Activated T-cell treated with anti-CD3 and anti-CD28 coated beads, Interleukin-2, amount 50 U/mL, for 24 hours (primary cell): Measurements from ENCODE around the gene PRKCE.

Source experiments
- DNase-seq: peaks from one replicate; pipeline ENCODE4 v3.0.0-alpha.2; 2020
- H3K27ac Mint-ChIP-seq: 2 replicates; pipeline ENCODE4 v1.8.0; 2020; ENCODE audit warnings: mild to moderate bottlenecking, mixed read lengths
- H3K27me3 Mint-ChIP-seq: 2 replicates; pipeline ENCODE4 v1.8.0; 2020; ENCODE audit warnings: mixed read lengths
- H3K36me3 Mint-ChIP-seq: 2 replicates; pipeline ENCODE4 v1.8.0; 2020; ENCODE audit warnings: low read depth, mixed read lengths
- H3K4me1 Mint-ChIP-seq: 2 replicates; pipeline ENCODE4 v1.8.0; 2020; ENCODE audit warnings: low read depth, mixed read lengths
- H3K4me3 Mint-ChIP-seq: 2 replicates; pipeline ENCODE4 v1.8.0; 2020; ENCODE audit warnings: mild to moderate bottlenecking, moderate library complexity, mixed read lengths
- H3K9me3 Mint-ChIP-seq: 2 replicates; pipeline ENCODE4 v1.8.0; 2020; ENCODE audit warnings: mixed read lengths

PRKCE gene

GRCh38 chr2:46150445-46150955 lies 499.0 kb downstream of the PRKCE start:
- Mint-ChIP-seq H3K9me3 (no peaks in the 10 kb centered on the region), H3K27ac (no peak overlapping the region), H3K36me3 (peaks cover 8% of the 10 kb centered on the region), H3K4me3 (no peak overlapping the region), H3K4me1 (peaks cover 23% of the 10 kb centered on the region), H3K27me3 (no peaks in the 10 kb centered on the region)
- no peak for DNase-seq

GRCh38 chr2:46151577-46151976 lies 500.1 kb downstream of the PRKCE start:
- Mint-ChIP-seq H3K27me3 (no peaks in the 10 kb centered on the region), H3K4me3 (no peak overlapping the region), H3K9me3 (no peaks in the 10 kb centered on the region), H3K27ac (no peak overlapping the region), H3K4me1 (peaks cover 19% of the 10 kb centered on the region), H3K36me3 (peaks cover 7% of the 10 kb centered on the region)
- DNase-seq: no peak

- no peaks in the 10 kb centered on the region for H3K27me3 Mint-ChIP-seq
- H3K9me3 Mint-ChIP-seq: no peaks in the 10 kb centered on the region
- H3K36me3 Mint-ChIP-seq: peaks cover 12% of the 10 kb centered on the region
- H3K4me3 Mint-ChIP-seq: no peak overlapping the region
- no peak overlapping the region for H3K27ac Mint-ChIP-seq
- H3K4me1 Mint-ChIP-seq: peaks cover 10% of the 10 kb centered on the region
- no peak for DNase-seq
These were observed 502.7 kb downstream of the PRKCE start for GRCh38 chr2:46153996-46154753.

- Mint-ChIP-seq H3K27me3 (no peaks in the 10 kb centered on the region), H3K4me3 (no peak overlapping the region), H3K9me3 (no peaks in the 10 kb centered on the region), H3K36me3 (peaks cover 18% of the 10 kb centered on the region), H3K4me1 (no peaks in the 10 kb centered on the region), H3K27ac (no peak overlapping the region)
- no peak for DNase-seq
These were observed 505.8 kb downstream of the PRKCE start for GRCh38 chr2:46157072-46157965.

GRCh38 chr2:46157966-46158310 lies 506.5 kb downstream of the PRKCE start:
- Mint-ChIP-seq H3K27ac (no peak overlapping the region), H3K4me3 (no peak overlapping the region), H3K36me3 (peaks cover 18% of the 10 kb centered on the region), H3K9me3 (no peaks in the 10 kb centered on the region), H3K27me3 (no peaks in the 10 kb centered on the region), H3K4me1 (no peaks in the 10 kb centered on the region)
- DNase-seq: no peak

GRCh38 chr2:46158661-46159060 lies 507.2 kb downstream of the PRKCE start:
- H3K36me3 Mint-ChIP-seq: peaks cover 17% of the 10 kb centered on the region
- DNase-seq: no peak
- H3K4me3 Mint-ChIP-seq: no peak overlapping the region
- H3K4me1 Mint-ChIP-seq: no peaks in the 10 kb centered on the region
- no peaks in the 10 kb centered on the region for H3K9me3 Mint-ChIP-seq
- H3K27ac Mint-ChIP-seq: no peak overlapping the region
- H3K27me3 Mint-ChIP-seq: no peaks in the 10 kb centered on the region

GRCh38 chr2:46160326-46160725 lies 508.9 kb downstream of the PRKCE start:
- H3K36me3 Mint-ChIP-seq: peaks cover 16% of the 10 kb centered on the region

GRCh38 chr2:46161315-46161714 lies 509.8 kb downstream of the PRKCE start:
- DNase-seq: no peak
- Mint-ChIP-seq H3K27ac (no peak overlapping the region), H3K4me3 (no peak overlapping the region), H3K4me1 (no peaks in the 10 kb centered on the region), H3K9me3 (no peaks in the 10 kb centered on the region), H3K27me3 (no peaks in the 10 kb centered on the region), H3K36me3 (peaks cover 12% of the 10 kb centered on the region)

More at GRCh38 chr2:46160326-46160725, 508.9 kb downstream of the PRKCE start:
- Mint-ChIP-seq H3K27ac (no peak overlapping the region), H3K27me3 (no peaks in the 10 kb centered on the region), H3K4me3 (no peak overlapping the region), H3K9me3 (no peaks in the 10 kb centered on the region), H3K4me1 (no peaks in the 10 kb centered on the region)
- no peak for DNase-seq

- no peaks in the 10 kb centered on the region for H3K27me3 Mint-ChIP-seq
- H3K4me3 Mint-ChIP-seq: no peak overlapping the region
- no peaks in the 10 kb centered on the region for H3K4me1 Mint-ChIP-seq
- H3K27ac Mint-ChIP-seq: no peak overlapping the region
- no peak for DNase-seq
- H3K36me3 Mint-ChIP-seq: peaks cover 9% of the 10 kb centered on the region
- H3K9me3 Mint-ChIP-seq: no peaks in the 10 kb centered on the region
These were observed 510.4 kb downstream of the PRKCE start for GRCh38 chr2:46161911-46162310.

- H3K4me3 Mint-ChIP-seq: no peak overlapping the region
- no peaks in the 10 kb centered on the region for H3K27me3 Mint-ChIP-seq
- H3K9me3 Mint-ChIP-seq: no peaks in the 10 kb centered on the region
- H3K27ac Mint-ChIP-seq: no peak overlapping the region
- no peak for DNase-seq
- H3K4me1 Mint-ChIP-seq: no peaks in the 10 kb centered on the region
- peaks cover 8% of the 10 kb centered on the region for H3K36me3 Mint-ChIP-seq
These were observed 511.0 kb downstream of the PRKCE start for GRCh38 chr2:46162329-46163097.

- Mint-ChIP-seq H3K9me3 (no peaks in the 10 kb centered on the region), H3K4me1 (no peaks in the 10 kb centered on the region), H3K27ac (no peak overlapping the region), H3K36me3 (peaks cover 8% of the 10 kb centered on the region), H3K4me3 (no peak overlapping the region), H3K27me3 (no peaks in the 10 kb centered on the region)
- no peak for DNase-seq
These were observed 511.6 kb downstream of the PRKCE start for GRCh38 chr2:46163098-46163430.

- H3K27ac Mint-ChIP-seq: no peak overlapping the region
These were observed 512.5 kb downstream of the PRKCE start for GRCh38 chr2:46163804-46164528.

GRCh38 chr2:46164529-46165301 lies 513.2 kb downstream of the PRKCE start:
- peaks cover 2% of the 10 kb centered on the region for H3K36me3 Mint-ChIP-seq
- H3K27me3 Mint-ChIP-seq: no peaks in the 10 kb centered on the region
- no peak overlapping the region for H3K4me3 Mint-ChIP-seq
- H3K27ac Mint-ChIP-seq: no peak overlapping the region
- H3K9me3 Mint-ChIP-seq: no peaks in the 10 kb centered on the region
- no peak for DNase-seq
- H3K4me1 Mint-ChIP-seq: no peaks in the 10 kb centered on the region

More at GRCh38 chr2:46163804-46164528, 512.5 kb downstream of the PRKCE start:
- Mint-ChIP-seq H3K4me1 (no peaks in the 10 kb centered on the region), H3K36me3 (peaks cover 8% of the 10 kb centered on the region), H3K4me3 (no peak overlapping the region), H3K9me3 (no peaks in the 10 kb centered on the region), H3K27me3 (no peaks in the 10 kb centered on the region)
- DNase-seq: no peak
